Endothelial cell of umbilical vein (primary cell): Measurements from ENCODE around the gene ARHGEF7. TPM values are rescaled to one million over a fixed set of nuclear protein-coding genes. Genes with fewer than 3 reads are reported as not detected.

Experiments used
- BruUV-seq: library from RNA; stranded (reverse); fragments of 400-500 nt; replicated peaks from 2 replicates; lab custom pipeline; 2021; lab: Mats Ljungman, UMichigan
- CTCF ChIA-PET: fragments of 300-600, 350-600 bp; sonication (Branson Sonifier 250); formaldehyde crosslinking; loops from one replicate; lab custom pipeline; 2021; ENCODE audit warnings: antibody characterized with exemption, inconsistent platforms; lab: Charles Lee
- POLR2A ChIA-PET: fragments of 300-600, 350-600 bp; sonication (Branson Sonifier 250); formaldehyde crosslinking; loops from one replicate; lab custom pipeline; 2021; ENCODE audit warnings: antibody characterized with exemption, inconsistent platforms; lab: Charles Lee
- DNase-seq: peaks from one replicate; pipeline ENCODE4 v3.0.0-alpha.2; 2011; ENCODE audit warnings: low read depth, low spot score
- FAIRE-seq: peaks from 2 replicates; lab custom pipeline; 2011; peaks lifted over from hg19 to GRCh38; lab: Jason Lieb, UNC
- H2AFZ ChIP-seq: 2 replicates; pipeline ENCODE4 v1.6.0; 2012; ENCODE audit warnings: low read depth, low read length, control low read depth, inconsistent platforms
- H3K27ac ChIP-seq: 2 replicates; pipeline ENCODE4 v1.5.1; 2011; ENCODE audit warnings: low read depth, mild to moderate bottlenecking, control low read depth, low read length, moderate library complexity; ENCODE audit not compliant: insufficient read depth
- H3K27me3 ChIP-seq, 2 experiments: 2 replicates each; pipeline versions ENCODE4 v1.6.0 to v1.6.1; 2011; ENCODE audit warnings: low read length in 2 of 2, mixed read lengths in 1 of 2; ENCODE audit not compliant: control insufficient read depth in 2 of 2, insufficient read depth in 2 of 2
- H3K36me3 ChIP-seq, 2 experiments: 2 replicates in 1 of 2; 3 replicates in 1 of 2; pipeline ENCODE4 v1.5.1; 2011; ENCODE audit warnings: low read length in 2 of 2, mild to moderate bottlenecking in 1 of 2, moderate library complexity in 1 of 2; ENCODE audit not compliant: control insufficient read depth in 2 of 2, insufficient read depth in 2 of 2; ENCODE audit errors: extremely low read depth in 1 of 2
- H3K4me1 ChIP-seq: 3 replicates; pipeline ENCODE4 v1.5.1; 2011; ENCODE audit warnings: mild to moderate bottlenecking, low read length; ENCODE audit not compliant: control insufficient read depth, insufficient read depth; ENCODE audit errors: extremely low read depth
- H3K4me2 ChIP-seq: 2 replicates; pipeline ENCODE4 v1.6.1; 2011; ENCODE audit warnings: low read length, control low read depth, mixed read lengths; ENCODE audit not compliant: insufficient read depth
- H3K4me3 ChIP-seq, 3 experiments: fragments of 200-600 bp in 1 of 3; sonication (generic), shearing (Covaris generic) in 1 of 3; replicated peaks in 1 of 3; 2 replicates each; pipeline ENCODE4 v1.5.1; 2011 to 2016; ENCODE audit warnings: control low read depth in 3 of 3, low read length in 3 of 3, mild to moderate bottlenecking in 2 of 3, inconsistent platforms in 1 of 3, low read depth in 1 of 3, moderate library complexity in 1 of 3; ENCODE audit not compliant: insufficient read depth in 1 of 3
- H3K79me2 ChIP-seq: 2 replicates; pipeline ENCODE4 v1.6.0; 2012; ENCODE audit warnings: low read length, inconsistent platforms; ENCODE audit not compliant: control insufficient read depth, insufficient read depth
- H3K9ac ChIP-seq: replicated peaks from 2 replicates; pipeline ENCODE3; 2011; ENCODE audit warnings: low read length, control low read depth; ENCODE audit not compliant: insufficient read depth; ENCODE audit errors: extremely low read depth
- H3K9me1 ChIP-seq: replicated peaks from 3 replicates; pipeline ENCODE4 v1.6.0; 2011; ENCODE audit warnings: mild to moderate bottlenecking, low read length; ENCODE audit not compliant: control insufficient read depth, insufficient read depth; ENCODE audit errors: extremely low read depth
- H3K9me3 ChIP-seq: replicated peaks from 2 replicates; pipeline ENCODE4 v1.5.1; 2012; ENCODE audit warnings: low read length, inconsistent platforms; ENCODE audit not compliant: control insufficient read depth, insufficient read depth
- H4K20me1 ChIP-seq: replicated peaks from 2 replicates; pipeline ENCODE3; 2011; ENCODE audit warnings: mild to moderate bottlenecking, low read length; ENCODE audit not compliant: control insufficient read depth, insufficient read depth; ENCODE audit errors: extremely low read depth
- CTCF ChIP-seq, 2 donors: IDR thresholded peaks; 1 replicate in 1 of 2; 2 replicates in 1 of 2; pipeline ENCODE4 v1.5.1; 2011; ENCODE audit warnings: low read length in 2 of 2, mild to moderate bottlenecking in 2 of 2, moderate library complexity in 2 of 2, control low read depth in 1 of 2, inconsistent platforms in 1 of 2, low read depth in 1 of 2; ENCODE audit not compliant: insufficient read depth in 1 of 2; ENCODE audit errors: extremely low read depth in 1 of 2
- EZH2 ChIP-seq: IDR thresholded peaks from 2 replicates; pipeline ENCODE4 v1.6.1; 2012; ENCODE audit warnings: borderline replicate concordance, low read depth, mild to moderate bottlenecking, moderate library complexity, low read length, inconsistent platforms; ENCODE audit not compliant: severe bottlenecking
- FOS ChIP-seq: IDR thresholded peaks from 2 replicates; pipeline ENCODE4 v1.6.1; 2011; ENCODE audit warnings: mild to moderate bottlenecking, low read length, moderate library complexity, borderline replicate concordance; ENCODE audit not compliant: insufficient read depth
- GATA2 ChIP-seq: IDR thresholded peaks from 2 replicates; pipeline ENCODE4 v1.7.0; 2011; ENCODE audit warnings: low read depth, mild to moderate bottlenecking, moderate library complexity, mixed read lengths, low read length; ENCODE audit not compliant: insufficient read length, insufficient read depth
- JUN ChIP-seq: IDR thresholded peaks from 2 replicates; pipeline ENCODE4 v1.6.1; 2011; ENCODE audit warnings: borderline replicate concordance, low read depth; ENCODE audit not compliant: insufficient read length, insufficient read depth
- MYC ChIP-seq: IDR thresholded peaks from one replicate; pipeline ENCODE4 v1.6.1; 2011; ENCODE audit warnings: mild to moderate bottlenecking, low read depth, low read length
- POLR2A ChIP-seq: IDR thresholded peaks from 2 replicates; pipeline ENCODE4 v1.6.1; 2012; ENCODE audit warnings: low read depth, mild to moderate bottlenecking, control low read depth, low read length
- dilution Hi-C: fragments of 300-500 bp; cut with MboI; formaldehyde crosslinking; loops from one replicate; pipeline ENCODE4 v1.15.0; 2019; ENCODE audit warnings: low sequenced_read_pairs; ENCODE audit not compliant: extremely low pct_ligation_motif_present
- intact Hi-C: fragments of 100-400 bp; cut with micrococcal nuclease; formaldehyde crosslinking; loops from one replicate; pipeline ENCODE4 v1.10.0; 2022
- polyA plus RNA-seq, 4 experiments: library from polyadenylated mRNA; depleted of rRNA in 3 of 4; stranded (reverse) in 3 of 4; unstranded in 1 of 4; fragments of >200 nt; gene quantifications; 2 replicates each; pipeline versions ENCODE4 v1.2.1 to v1.2.3, GENCODE V29; 2011 to 2012; ENCODE audit warnings: missing spikeins in 1 of 4
- total RNA-seq: library from RNA; stranded (reverse); gene quantifications from 2 replicates; pipeline ENCODE4 v1.2.3, GENCODE V29; 2021
- TF ChIP-seq, protein P1 (sequence below): IDR thresholded peaks from 2 replicates; pipeline ENCODE4 v1.6.1; 2011; ENCODE audit not compliant: insufficient read depth, insufficient read length

The ARHGEF7 gene
- total and polyA plus RNA-seq, 2 donors (not counting 3 experiments of a cell fraction or from before 2014, with no cell fraction given): 94.9 to 155 TPM

- Histone ChIP-seq H3K9me3 (no peaks in the 10 kb centered on the region), H3K27me3 (no peaks in the 10 kb centered on the region), H3K79me2 (no peaks in the 10 kb centered on the region), H2AFZ (no peak overlapping the region), H4K20me1 (no peaks in the 10 kb centered on the region), H3K27ac (no peak overlapping the region), H3K4me2 (no peak overlapping the region), H3K36me3 (no peaks in the 10 kb centered on the region), H3K9ac (no peak overlapping the region), H3K4me1 (no peaks in the 10 kb centered on the region), H3K9me1 (no peaks in the 10 kb centered on the region), H3K4me3 (no peak overlapping the region)
- TF ChIP-seq FOS (no peak), JUN (no peak), CTCF (IDR thresholded peaks at IDR 0.05; ENCODE audit: extremely low read depth in 1 of 2, insufficient read depth in 1 of 2, low read depth in 1 of 2, low read length in 2 of 2) (no peak), MYC (no peak), EZH2 (no peak), GATA2 (no peak), POLR2A (no peak)
- TF ChIP-seq, protein P1, sequence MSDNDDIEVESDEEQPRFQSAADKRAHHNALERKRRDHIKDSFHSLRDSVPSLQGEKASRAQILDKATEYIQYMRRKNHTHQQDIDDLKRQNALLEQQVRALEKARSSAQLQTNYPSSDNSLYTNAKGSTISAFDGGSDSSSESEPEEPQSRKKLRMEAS: no peak
- DNase-seq (no peak), FAIRE-seq (no peak)
- dilution Hi-C loops: no loop called here
- POLR2A ChIA-PET: no interaction called here
- intact Hi-C loops: no loop called here
- CTCF ChIA-PET: no interaction called here
- BruUV-seq: no TSS peak
Observed at GRCh38 chr13:111327730-111328573, 212.8 kb downstream of the ARHGEF7 start.
